GM12878 (cell line): Measurements from ENCODE around the gene IQGAP2. TPM values are rescaled to one million over a fixed set of nuclear protein-coding genes. Genes with fewer than 3 reads are reported as not detected.

Experiments used
- BHLHE40 ChIP-seq, 2 experiments: fragments of 450-650 bp in 1 of 2; IDR thresholded peaks; 2 replicates each; pipeline ENCODE4 v1.6.1; 2011 to 2017; ENCODE audit warnings: low read depth in 2 of 2, borderline replicate concordance in 1 of 2, improper control_type of control experiment in 1 of 2, low read length in 1 of 2, mild to moderate bottlenecking in 1 of 2
- CREB1 ChIP-seq: IDR thresholded peaks from 2 replicates; pipeline ENCODE4 v1.6.1; 2012; ENCODE audit warnings: low read depth, mild to moderate bottlenecking, inconsistent platforms
- CREM ChIP-seq: IDR thresholded peaks from 2 replicates; pipeline ENCODE4 v1.6.1; 2014; ENCODE audit warnings: antibody characterized with exemption, low read depth
- EP300 ChIP-seq, 2 experiments: fragments of 150-350 bp in 1 of 2; IDR thresholded peaks; 2 replicates each; pipeline ENCODE4 v1.6.1; 2011 to 2012; ENCODE audit warnings: low read depth in 2 of 2, low read length in 2 of 2, borderline replicate concordance in 1 of 2, improper control_type of control experiment in 1 of 2, inconsistent platforms in 1 of 2; ENCODE audit not compliant: control insufficient read depth in 1 of 2
- GABPA ChIP-seq: IDR thresholded peaks from 2 replicates; pipeline ENCODE4 v1.6.1; 2014; ENCODE audit warnings: antibody characterized with exemption, low read depth, mild to moderate bottlenecking, inconsistent platforms
- IKZF2 ChIP-seq, 2 experiments: fragments of 450-650 bp; IDR thresholded peaks; 2 replicates each; pipeline ENCODE4 v1.6.1; 2017; ENCODE audit warnings: mild to moderate bottlenecking in 2 of 2, moderate library complexity in 2 of 2
- IRF5 ChIP-seq: fragments of 450-650 bp; IDR thresholded peaks from 2 replicates; pipeline ENCODE4 v1.6.1; 2017; ENCODE audit warnings: borderline replicate concordance
- KDM1A ChIP-seq: fragments of 200-600 bp; sonication (generic); IDR thresholded peaks from 2 replicates; pipeline ENCODE4 v1.6.1; 2016; ENCODE audit warnings: borderline replicate concordance
- MTA2 ChIP-seq: fragments of 450-650 bp; IDR thresholded peaks from 2 replicates; pipeline ENCODE4 v1.6.1; 2016; ENCODE audit warnings: low read depth, mild to moderate bottlenecking, moderate library complexity
- MXI1 ChIP-seq: fragments of 150-350 bp; IDR thresholded peaks from 2 replicates; pipeline ENCODE4 v1.6.1; 2011; ENCODE audit warnings: low read depth, mild to moderate bottlenecking, inconsistent platforms, low read length, improper control_type of control experiment
- MYB ChIP-seq: fragments of 150-350 bp; IDR thresholded peaks from 2 replicates; pipeline ENCODE4 v1.6.1; 2014; ENCODE audit warnings: mild to moderate bottlenecking, low read depth, low read length, borderline replicate concordance
- NFIC ChIP-seq: IDR thresholded peaks from 2 replicates; pipeline ENCODE4 v1.6.1; 2012; ENCODE audit warnings: low read depth, mild to moderate bottlenecking, inconsistent platforms, low read length, moderate library complexity
- PAX5 ChIP-seq: IDR thresholded peaks from 2 replicates; pipeline ENCODE4 v1.6.1; 2011; ENCODE audit warnings: low read depth, low read length, borderline replicate concordance
- POLR2AphosphoS2 ChIP-seq: IDR thresholded peaks from 2 replicates; pipeline ENCODE4 v1.6.1; 2011; ENCODE audit warnings: low read depth, mild to moderate bottlenecking, low read length, improper control_type of control experiment, moderate library complexity
- RB1 ChIP-seq: fragments of 450-650 bp; formaldehyde crosslinking; IDR thresholded peaks from 2 replicates; pipeline ENCODE4 v1.6.1; 2017; ENCODE audit warnings: mild to moderate bottlenecking, borderline replicate concordance
- RFX5 ChIP-seq: IDR thresholded peaks from 2 replicates; pipeline ENCODE4 v1.6.1; 2011; ENCODE audit warnings: low read depth, low read length, improper control_type of control experiment
- RUNX3 ChIP-seq: IDR thresholded peaks from 2 replicates; pipeline ENCODE4 v1.6.1; 2012; ENCODE audit warnings: low read length, inconsistent platforms
- SUPT20H ChIP-seq: IDR thresholded peaks from 2 replicates; pipeline ENCODE4 v1.6.1; 2011; ENCODE audit warnings: low read depth, mild to moderate bottlenecking, low read length, moderate library complexity, borderline replicate concordance; ENCODE audit not compliant: control insufficient read depth
- TARDBP ChIP-seq: IDR thresholded peaks from 2 replicates; pipeline ENCODE4 v1.6.1; 2016; ENCODE audit warnings: borderline replicate concordance
- TCF3 ChIP-seq: IDR thresholded peaks from 2 replicates; pipeline ENCODE4 v1.6.1; 2012; ENCODE audit warnings: low read depth, mild to moderate bottlenecking, low read length, borderline replicate concordance; ENCODE audit not compliant: insufficient read depth
- ZBED1 ChIP-seq: IDR thresholded peaks from 2 replicates; pipeline ENCODE4 v1.6.1; 2016; ENCODE audit warnings: borderline replicate concordance
- ZBTB40 ChIP-seq: fragments of 450-650 bp; IDR thresholded peaks from 2 replicates; pipeline ENCODE4 v1.6.1; 2016; ENCODE audit warnings: mild to moderate bottlenecking, moderate library complexity, borderline replicate concordance
- ZNF217 ChIP-seq: fragments of 450-650 bp; IDR thresholded peaks from 2 replicates; pipeline ENCODE4 v1.6.1; 2017; ENCODE audit warnings: antibody characterized with exemption, mild to moderate bottlenecking
- polyA plus RNA-seq, 11 experiments: library from polyadenylated mRNA; depleted of rRNA in 4 of 11; unstranded in 6 of 11; stranded (reverse) in 5 of 11; fragments of >200 nt; fragmentation: Nextera tagmentation in 4 of 11; fragmentation: Illumina TruSeq in 1 of 11; extraction: Ambion mirVana in 4 of 11; extraction: Trizol in 1 of 11; gene quantifications; 1 replicate in 1 of 11; 2 replicates in 10 of 11; pipeline versions ENCODE4 v1.2.1 to v1.2.3, GENCODE V29; 2011 to 2016; ENCODE audit warnings: inconsistent platforms in 2 of 11, missing spikeins in 2 of 11, low read depth in 1 of 11
- total RNA-seq, 4 experiments: library from RNA; depleted of rRNA in 3 of 4; stranded (reverse); fragments of >200 nt in 3 of 4; fragmentation: Illumina TruSeq in 1 of 4; extraction: Trizol in 1 of 4; gene quantifications; 2 replicates each; pipeline versions ENCODE4 v1.2.1 to v1.2.3, GENCODE V29; 2013 to 2021
- TF ChIP-seq, protein P1 (sequence below): fragments of 450-650 bp; IDR thresholded peaks from 2 replicates; pipeline ENCODE4 v1.6.1; 2017; ENCODE audit warnings: mild to moderate bottlenecking, low read depth, inconsistent platforms; ENCODE audit not compliant: poor library complexity, severe bottlenecking

The IQGAP2 gene
- total and polyA plus RNA-seq, 10 of the 15 experiments (the other 5 are each of a cell fraction or from before 2014, with no cell fraction given) = 14.5 to 41.4 (median 21.8) TPM

DNA sequence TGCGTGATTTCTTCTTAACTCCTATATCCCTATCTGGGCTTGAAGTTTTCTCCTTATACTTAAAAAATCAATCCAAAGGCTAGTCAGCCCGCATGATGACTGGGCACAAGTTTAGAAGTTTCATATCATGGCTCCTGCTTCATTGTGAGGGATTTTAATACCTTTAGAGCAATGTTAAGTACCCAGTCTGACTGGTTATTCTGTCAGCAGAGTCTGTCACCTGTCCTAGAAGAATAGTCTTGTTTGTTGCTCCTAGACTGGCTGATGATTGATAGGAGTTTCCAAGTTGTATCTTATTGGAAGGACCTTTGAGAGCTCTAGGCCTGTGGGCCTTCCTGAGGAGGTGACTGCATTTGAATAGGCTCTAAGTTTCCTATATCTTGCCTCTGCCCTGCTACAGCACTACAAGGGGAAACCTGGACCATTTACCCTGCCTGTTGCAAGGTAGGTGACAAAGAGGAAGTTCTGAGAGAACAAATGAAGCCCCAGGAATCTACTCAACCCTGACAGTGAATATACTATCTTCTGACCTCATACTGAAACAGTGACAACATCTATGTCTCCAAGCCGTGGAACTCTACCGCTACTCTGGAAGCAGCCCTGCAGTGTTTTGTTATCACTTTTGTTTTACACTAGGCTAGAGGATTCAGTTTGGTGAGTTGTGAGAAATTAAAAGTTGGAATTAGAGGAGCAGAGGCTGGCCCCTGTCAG is 153.6 kb downstream of the IQGAP2 start (continued):
- peak; percentile 73 to 81 for TF ChIP-seq IKZF2 (IDR thresholded peaks at IDR 0.05)
- no peak for TF ChIP-seq TARDBP
- no peak for TF ChIP-seq MTA2
- TF ChIP-seq, protein P1, sequence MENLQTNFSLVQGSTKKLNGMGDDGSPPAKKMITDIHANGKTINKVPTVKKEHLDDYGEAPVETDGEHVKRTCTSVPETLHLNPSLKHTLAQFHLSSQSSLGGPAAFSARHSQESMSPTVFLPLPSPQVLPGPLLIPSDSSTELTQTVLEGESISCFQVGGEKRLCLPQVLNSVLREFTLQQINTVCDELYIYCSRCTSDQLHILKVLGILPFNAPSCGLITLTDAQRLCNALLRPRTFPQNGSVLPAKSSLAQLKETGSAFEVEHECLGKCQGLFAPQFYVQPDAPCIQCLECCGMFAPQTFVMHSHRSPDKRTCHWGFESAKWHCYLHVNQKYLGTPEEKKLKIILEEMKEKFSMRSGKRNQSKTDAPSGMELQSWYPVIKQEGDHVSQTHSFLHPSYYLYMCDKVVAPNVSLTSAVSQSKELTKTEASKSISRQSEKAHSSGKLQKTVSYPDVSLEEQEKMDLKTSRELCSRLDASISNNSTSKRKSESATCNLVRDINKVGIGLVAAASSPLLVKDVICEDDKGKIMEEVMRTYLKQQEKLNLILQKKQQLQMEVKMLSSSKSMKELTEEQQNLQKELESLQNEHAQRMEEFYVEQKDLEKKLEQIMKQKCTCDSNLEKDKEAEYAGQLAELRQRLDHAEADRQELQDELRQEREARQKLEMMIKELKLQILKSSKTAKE = peak; percentile 34
- TF ChIP-seq POLR2AphosphoS2 = no peak
- TF ChIP-seq BHLHE40 (IDR thresholded peaks at IDR 0.05; ENCODE audit: borderline replicate concordance in 1 of 2, low read depth in 2 of 2, low read length in 1 of 2) = no peak
- TF ChIP-seq RUNX3 = peak; percentile 55; the same call in 1 of the 2 replicates
- TF ChIP-seq KDM1A = no peak
- peak; percentile 68; the same call in 1 of the 2 replicates for TF ChIP-seq NFIC
- TF ChIP-seq TCF3 = no peak
- peak; percentile 52; the same call in 1 of the 2 replicates for TF ChIP-seq GABPA
- no peak for TF ChIP-seq RFX5
- peak; percentile 50; the same call in 1 of the 2 replicates for TF ChIP-seq PAX5
- TF ChIP-seq MYB = no peak
- TF ChIP-seq CREM = peak; percentile 91
- no peak for TF ChIP-seq EP300 (IDR thresholded peaks at IDR 0.05; ENCODE audit: borderline replicate concordance in 1 of 2, control insufficient read depth in 1 of 2, low read depth in 2 of 2, low read length in 2 of 2)
- TF ChIP-seq CREB1 = peak; percentile 94
- TF ChIP-seq MXI1 = no peak
- TF ChIP-seq ZBED1 = peak; percentile 40; the same call in 1 of the 2 replicates
- no peak for TF ChIP-seq ZBTB40
- TF ChIP-seq IRF5 = no peak
- no peak for TF ChIP-seq ZNF217
- no peak for TF ChIP-seq SUPT20H
- no peak for TF ChIP-seq RB1
